Astrocyte of the spinal cord (primary cell): ENCODE results near the gene VWA7.
"Not testable (repeated sequence)": the region's sequence is repeated elsewhere in the genome, so short reads cannot be mapped to it uniquely, and the experiment has no call there.

Experiments
- DNase-seq: peaks from one replicate; pipeline ENCODE4 v3.0.0; 2011; ENCODE audit warnings: low read depth, low spot score
- H3K4me3 ChIP-seq: 2 replicates; pipeline ENCODE4 v1.5.1; 2011; ENCODE audit warnings: low read depth, mild to moderate bottlenecking, low read length, moderate library complexity
- CTCF ChIP-seq: IDR thresholded peaks from 2 replicates; pipeline ENCODE4 v1.5.1; 2012; ENCODE audit warnings: low read depth, mild to moderate bottlenecking, low read length, inconsistent platforms
- in situ Hi-C: cut with HindIII; loops from 2 replicates; pipeline ENCODE4 v1.10.0; 2017; ENCODE audit warnings: low sequenced_read_pairs

VWA7 gene

GRCh38 chr6:31806470-31807272 lies 29.5 kb upstream of the VWA7 start, which contains the start of gene LSM2:
LSM2 (minus strand) TSS chr6:31806966; CDS start chr6:31806757, 209 bp downstream.
- TF ChIP-seq CTCF, result peak; percentile 20
- H3K4me3 ChIP-seq, result peak within 1 kb of the TSS; percentile 85
- peak; percentile 97 for DNase-seq
- in situ Hi-C loops, result no loop called here

GRCh38 chr6:31805939-31806469 lies 28.9 kb upstream of the VWA7 start:
- in situ Hi-C loops, result no loop called here
- peak overlapping the region; percentile 85 for H3K4me3 ChIP-seq
- DNase-seq, result no peak
- TF ChIP-seq CTCF, result no peak

GRCh38 chr6:31801031-31801927 lies 24.2 kb upstream of the VWA7 start:
- in situ Hi-C loops, H3K4me3 ChIP-seq, DNase-seq: not testable (repeated sequence)

- DNase-seq, result no peak
- H3K4me3 ChIP-seq, result no peak overlapping the region
- in situ Hi-C loops, result no loop called here
- TF ChIP-seq CTCF, result no peak
These were observed 22.7 kb upstream of the VWA7 start for GRCh38 chr6:31799781-31800180.

- in situ Hi-C loops, result no loop called here
- TF ChIP-seq CTCF, result no peak
- DNase-seq, result no peak
- no peak overlapping the region for H3K4me3 ChIP-seq
These were observed 20.5 kb upstream of the VWA7 start for GRCh38 chr6:31797588-31797987.

GRCh38 chr6:31796993-31797385 lies 19.9 kb upstream of the VWA7 start:
- TF ChIP-seq CTCF, result no peak
- in situ Hi-C loops, result no loop called here
- no peak overlapping the region for H3K4me3 ChIP-seq
- no peak for DNase-seq
